ENCODE measurements around the gene LDB2. TPM values are rescaled to one million over a fixed set of nuclear protein-coding genes. Genes with fewer than 3 reads are reported as not detected.

The LDB2 gene
- total and polyA plus RNA-seq, 2 experiments from 2014 or later: 48.6 to 80.1 TPM

GRCh38 chr4:16668488-16668887 is 230.0 kb downstream of the LDB2 start:
- Histone ChIP-seq H3K4me3 (no peak overlapping the region), H3K36me3 (ENCODE audit: insufficient read depth) (0 out of 2 replicates have a peak, but pooled peaks cover 3% of the 10 kb centered on the region), H3K27ac (ENCODE audit: low read depth) (no peak overlapping the region), H3K4me2 (no peak overlapping the region), H3K27me3 (ENCODE audit: insufficient read depth) (no peaks in the 10 kb centered on the region), H4K20me1 (replicated peaks; ENCODE audit: insufficient read depth) (peaks cover 2% of the 10 kb centered on the region; the same call in 1 of the 2 replicates), H3F3A (replicated peaks; ENCODE audit: low read depth) (no peaks in the 10 kb centered on the region), H3K79me2 (replicated peaks; ENCODE audit: insufficient read depth) (no peaks in the 10 kb centered on the region), H3K9me2 (ENCODE audit: insufficient read depth) (no peaks in the 10 kb centered on the region; the same call in 1 of the 2 replicates), H3K4me1 (ENCODE audit: insufficient read depth) (no peaks in the 10 kb centered on the region), H2AFZ (no peak overlapping the region)
- Mint-ChIP-seq H3K27me3 (ENCODE audit: insufficient read depth, low read depth, poor library complexity) (no peaks in the 10 kb centered on the region), H3K27ac (0 out of 2 replicates have a peak overlapping the region, but pooled peaks have one; percentile 9), H3K9me3 (peaks cover 7% of the 10 kb centered on the region; the same call in 2 of the 3 replicates), H3K4me3 (no peak overlapping the region), H3K36me3 (ENCODE audit: low read depth) (peaks cover 25% of the 10 kb centered on the region), H3K4me1 (peaks cover 5% of the 10 kb centered on the region; the same call in 2 of the 3 replicates)
- TF ChIP-seq STAT1 (IDR thresholded peaks at IDR 0.05; ENCODE audit: unreplicated experiment) (no peak), CREB1 (CRISPR knock-in tag; IDR thresholded peaks at IDR 0.05; ENCODE audit: low read depth) (no peak), ZNF462 (CRISPR knock-in tag; IDR thresholded peaks at IDR 0.05) (no peak), POLR2AphosphoS5 (IDR thresholded peaks at IDR 0.05; ENCODE audit: low read depth) (no peak), NANOG (IDR thresholded peaks at IDR 0.05; ENCODE audit: borderline replicate concordance) (no peak), ZNF114 (CRISPR knock-in tag; IDR thresholded peaks at IDR 0.05) (no peak), REST (IDR thresholded peaks at IDR 0.05; ENCODE audit: unreplicated experiment) (no peak)
- DNase-seq (ENCODE audit: low spot score): no peak
- ATAC-seq: no peak
